Stimulated activated CD8-positive, alpha-beta memory T cell treated with anti-CD3 and anti-CD28 coated beads, Interleukin-12 subunit alpha, Interleukin-12 subunit beta, amount 100 ng/mL, for 24 hours (primary cell): ENCODE data around the gene ANG.
"Not testable (repeated sequence)": the region's sequence is repeated elsewhere in the genome, so short reads cannot be mapped to it uniquely, and the experiment has no call there.

Experiments used
- DNase-seq: peaks from one replicate; pipeline ENCODE4 v3.0.0-alpha.2; 2020; ENCODE audit errors: extremely low read depth

ANG gene

DNA sequence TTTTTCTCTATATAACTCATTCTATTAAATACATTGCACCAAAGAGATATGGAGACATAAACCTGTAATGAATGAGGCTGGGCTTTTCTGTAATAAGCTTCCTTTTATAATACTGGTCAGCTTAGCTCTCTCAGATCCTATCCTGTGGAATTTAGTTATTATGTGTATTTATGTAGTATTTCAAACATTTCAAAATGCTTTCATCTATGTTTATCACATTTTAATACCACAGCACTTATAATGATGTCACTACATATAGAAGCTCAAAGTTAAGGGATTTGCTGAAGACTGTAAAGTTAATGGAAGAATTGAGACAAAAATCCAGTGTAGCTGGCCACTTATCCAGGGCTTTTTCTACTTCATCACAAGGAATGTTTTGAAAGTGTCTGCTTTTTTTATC is 11.4 kb downstream of the ANG start:
- DNase-seq = no peak

GRCh38 chr14:20700965-20701364 is 12.4 kb downstream of the ANG start:
- not testable (repeated sequence) for DNase-seq

DNA sequence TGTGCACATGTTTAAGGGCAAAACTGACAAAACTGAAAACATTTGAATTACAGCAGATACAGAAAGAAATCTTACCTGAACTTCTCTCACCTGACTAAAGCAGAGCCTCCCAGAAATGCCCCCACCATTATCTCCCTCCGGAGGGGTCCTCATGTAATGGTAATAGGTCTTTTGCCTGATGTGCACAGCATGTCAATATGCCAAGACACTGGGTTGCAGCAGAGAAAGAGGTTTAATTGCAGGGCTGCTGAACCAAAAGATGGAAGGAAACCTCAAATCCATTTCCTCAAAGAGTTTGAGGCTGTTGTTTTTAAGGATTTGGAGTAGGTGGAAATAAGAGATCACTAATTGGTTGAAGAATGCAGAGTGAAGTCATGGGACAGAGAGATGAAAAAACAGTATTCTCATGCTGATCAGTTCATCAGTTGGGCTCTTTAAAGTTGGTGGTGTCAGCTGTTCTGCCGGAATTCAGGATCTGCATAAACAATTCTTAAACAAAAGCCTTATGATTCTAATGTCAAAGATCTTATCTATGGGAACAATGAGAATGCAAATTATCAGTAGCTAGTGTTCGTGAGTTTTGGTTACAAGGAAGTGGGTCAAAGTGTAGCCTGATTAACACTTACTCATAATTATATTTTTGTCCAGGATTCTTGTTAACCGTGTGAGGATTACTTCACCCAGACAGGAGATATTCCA is 18.2 kb downstream of the ANG start:
- DNase-seq = no peak

DNA sequence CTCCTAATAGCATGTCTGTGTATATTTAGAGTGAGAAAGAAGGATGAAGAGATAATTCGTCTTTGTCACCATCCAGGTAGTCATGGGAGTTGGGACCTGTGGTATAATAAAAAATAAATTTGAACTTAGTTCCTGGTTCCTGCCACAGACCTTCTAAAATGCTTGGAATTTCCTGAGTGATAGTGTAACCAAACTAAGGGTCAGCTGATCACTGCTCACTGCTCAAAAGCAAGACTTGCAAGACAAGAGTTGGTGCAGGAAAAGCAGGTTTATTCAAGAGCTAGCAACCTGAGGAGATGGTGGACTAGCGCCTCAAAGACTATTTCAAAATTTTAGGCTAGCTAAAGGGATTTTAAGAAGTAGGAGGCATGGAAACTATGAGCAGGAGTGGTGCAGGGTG is 19.1 kb downstream of the ANG start:
- DNase-seq = no peak

DNA sequence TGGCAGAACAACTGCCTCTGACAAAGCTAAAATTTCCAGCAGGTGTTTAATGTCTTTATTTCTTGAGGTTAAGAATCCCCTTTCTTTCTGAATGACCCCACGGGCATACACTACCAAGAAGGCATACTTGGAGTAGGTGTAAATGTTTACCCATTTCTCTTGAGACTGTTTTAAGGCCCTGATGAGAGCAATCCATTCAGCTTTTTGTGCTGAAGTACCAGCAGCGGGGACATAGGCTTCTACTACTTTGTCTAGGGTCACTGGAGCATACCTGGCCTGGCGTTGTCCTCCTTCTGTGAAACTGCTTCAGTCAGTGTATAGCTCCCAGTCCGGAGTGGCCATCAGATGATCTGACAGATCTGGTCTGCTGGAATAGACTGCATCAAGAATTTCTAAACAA is 22.7 kb downstream of the ANG start:
- no peak for DNase-seq

- no peak for DNase-seq
Observed at GRCh38 chr14:20711685-20712084, 23.1 kb downstream of the ANG start.

- DNase-seq = no peak
Observed at GRCh38 chr14:20712904-20713303, 24.3 kb downstream of the ANG start.

DNA sequence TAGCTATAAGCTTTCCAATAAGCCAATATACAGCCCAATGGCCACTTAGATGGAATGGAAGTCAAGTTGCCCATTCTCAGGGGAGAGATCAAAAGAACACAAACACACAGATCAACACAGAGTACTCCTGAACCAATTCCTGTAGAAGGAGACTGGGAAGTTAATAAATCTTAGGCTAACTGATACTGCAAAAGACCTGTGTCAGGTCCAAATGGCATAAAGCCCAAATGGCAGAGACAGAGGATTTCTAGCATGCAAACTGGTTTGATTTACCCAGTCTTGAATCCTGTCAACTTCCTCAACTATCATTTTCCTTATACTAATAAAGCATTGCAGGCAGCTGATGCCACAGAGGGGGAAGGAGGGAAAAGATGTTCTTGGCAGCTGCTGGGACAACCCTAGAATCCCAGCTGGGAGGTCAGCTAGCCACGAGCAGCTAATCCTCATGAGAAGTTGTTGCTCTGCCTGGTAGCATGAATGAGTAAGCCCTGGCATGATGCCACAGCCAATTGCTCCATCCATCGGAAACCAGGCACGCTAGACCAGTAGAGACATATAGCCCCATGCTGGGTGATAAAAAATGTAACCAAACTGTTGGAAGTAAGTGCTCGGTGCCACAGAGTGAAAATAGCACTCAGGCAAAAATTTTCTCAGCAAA is 26.2 kb downstream of the ANG start:
- DNase-seq = no peak

GRCh38 chr14:20719777-20720176 is 31.2 kb downstream of the ANG start:
- DNase-seq = no peak

- no peak for DNase-seq
Observed at GRCh38 chr14:20720741-20721140, 32.2 kb downstream of the ANG start.

DNA sequence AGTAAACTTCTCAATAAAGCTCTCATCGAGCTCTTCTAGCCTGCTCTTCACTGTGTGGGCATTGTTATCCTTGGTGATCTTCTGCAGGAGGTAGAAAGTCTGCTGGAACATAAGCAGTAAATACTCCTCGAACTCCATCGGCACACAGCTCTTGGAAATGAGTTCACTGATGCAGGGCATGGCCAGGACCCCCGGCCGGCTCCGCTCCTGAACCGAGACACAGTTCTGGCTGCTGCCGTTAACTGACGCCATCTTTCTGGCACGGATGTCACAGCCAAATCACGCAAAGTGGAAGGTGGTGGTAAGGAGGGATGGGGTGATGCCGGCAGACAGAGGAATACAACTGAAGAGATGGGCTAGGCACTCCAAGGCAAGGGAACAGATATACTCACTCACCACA is 33.5 kb downstream of the ANG start:
- no peak for DNase-seq

DNA sequence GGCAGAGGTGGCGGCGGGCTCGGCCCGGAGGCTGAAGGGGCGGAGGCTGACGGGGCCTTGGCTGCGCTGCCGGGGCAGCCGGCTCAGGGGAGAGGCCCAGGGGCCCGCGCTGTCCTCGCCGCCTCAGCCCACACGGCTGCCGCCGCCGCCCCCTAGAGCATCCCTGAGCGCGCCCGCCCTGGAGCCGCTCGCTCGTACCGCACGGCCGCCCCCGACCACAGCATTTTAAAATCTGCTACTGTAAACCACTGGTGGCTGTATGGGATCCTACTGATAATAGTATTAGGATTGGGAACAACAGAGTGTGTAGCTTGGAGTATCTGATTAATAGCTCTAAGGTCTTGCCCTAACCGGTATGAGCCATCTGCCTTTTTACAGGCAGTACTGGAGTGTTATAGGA is 34.9 kb downstream of the ANG start:
- no peak for DNase-seq

- DNase-seq = not testable (repeated sequence)
Observed at GRCh38 chr14:20726121-20726520, 37.6 kb downstream of the ANG start.

DNA sequence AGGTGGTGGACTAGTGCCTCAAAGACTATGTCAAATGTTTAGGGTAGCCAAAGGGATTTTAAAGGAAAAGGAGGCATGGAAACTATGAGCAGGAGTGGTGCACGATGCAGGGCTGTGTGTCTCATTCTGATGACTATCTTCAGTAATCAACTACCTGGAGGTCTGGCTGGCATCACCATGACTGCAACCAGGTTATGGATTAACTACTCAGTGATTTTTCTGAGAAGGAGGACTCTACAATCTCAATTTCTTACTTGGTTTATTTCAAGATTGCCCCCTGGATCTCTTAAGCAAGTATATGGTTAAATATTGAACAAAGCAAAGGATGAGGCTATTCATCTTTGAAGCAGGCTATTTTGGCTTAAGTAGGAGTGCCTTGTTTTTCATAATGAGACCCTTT is 38.0 kb downstream of the ANG start:
- DNase-seq = no peak

DNA sequence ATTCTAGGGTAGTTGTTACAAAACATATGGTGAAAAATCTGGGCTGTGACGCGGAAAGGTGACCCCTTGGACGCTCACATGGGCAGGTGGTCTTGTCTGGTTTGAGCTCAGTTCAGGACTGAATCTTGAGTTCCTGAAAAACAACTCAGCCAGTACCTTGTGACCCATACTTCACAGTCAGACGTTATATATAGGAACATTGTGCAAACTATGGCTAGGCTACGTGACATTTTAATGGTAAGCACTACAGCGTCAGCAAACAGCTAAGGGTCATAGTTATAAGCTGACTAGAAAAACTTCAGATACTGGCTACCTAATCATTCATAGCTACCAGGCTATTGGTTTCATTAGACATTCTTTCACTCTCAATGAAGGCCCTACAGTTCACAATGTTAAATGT is 42.3 kb downstream of the ANG start:
- no peak for DNase-seq

DNA sequence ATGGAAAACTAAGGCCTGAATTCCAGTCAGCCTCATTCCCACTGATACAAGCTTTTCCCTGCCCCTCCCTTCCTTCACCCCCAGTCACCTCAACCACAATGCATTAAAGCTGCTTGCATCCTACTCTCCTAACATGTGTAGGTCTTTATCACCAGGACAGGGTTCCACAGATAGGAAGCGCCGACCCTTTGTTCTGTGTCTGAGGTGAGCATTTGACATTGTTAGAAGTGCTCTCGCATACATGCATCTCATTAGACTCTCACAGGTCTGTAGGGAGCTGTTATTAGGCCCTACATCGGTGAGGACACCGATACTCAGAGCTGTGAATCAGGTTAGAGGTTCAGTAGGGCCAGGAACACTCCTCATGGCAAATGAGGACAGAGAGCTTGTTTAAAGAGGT is 43.9 kb downstream of the ANG start:
- no peak for DNase-seq

DNA sequence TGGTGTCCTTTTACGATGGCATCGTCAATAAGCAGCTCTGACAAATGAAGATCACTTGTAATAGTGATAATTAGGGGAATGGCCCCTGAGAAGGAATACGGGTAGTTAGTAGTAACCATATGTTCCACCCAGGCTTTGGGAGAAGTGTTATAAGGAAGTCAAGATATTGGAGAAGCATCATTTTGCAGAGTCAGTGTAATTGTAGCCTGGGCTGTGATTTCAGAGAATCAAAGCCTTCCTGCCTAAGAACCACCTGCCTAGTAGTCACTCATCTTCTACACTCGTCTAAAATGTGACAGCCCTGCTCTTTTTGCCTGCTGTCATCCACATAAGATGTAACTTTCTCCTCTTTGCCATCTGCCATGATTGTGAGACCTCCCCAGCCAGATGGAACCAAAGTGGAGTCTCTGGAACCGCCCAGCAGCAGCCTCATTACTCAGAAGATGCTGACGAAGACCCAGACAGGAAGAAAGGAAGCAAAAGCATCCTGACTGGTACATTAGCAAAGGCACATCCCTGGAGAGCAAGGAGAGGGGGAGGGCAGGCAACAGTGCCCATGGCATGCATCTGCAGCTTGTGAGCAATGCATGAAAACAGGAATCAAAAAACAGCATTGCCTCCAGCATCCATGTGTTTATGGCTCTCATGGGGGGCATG is 44.5 kb downstream of the ANG start:
- no peak for DNase-seq

DNA sequence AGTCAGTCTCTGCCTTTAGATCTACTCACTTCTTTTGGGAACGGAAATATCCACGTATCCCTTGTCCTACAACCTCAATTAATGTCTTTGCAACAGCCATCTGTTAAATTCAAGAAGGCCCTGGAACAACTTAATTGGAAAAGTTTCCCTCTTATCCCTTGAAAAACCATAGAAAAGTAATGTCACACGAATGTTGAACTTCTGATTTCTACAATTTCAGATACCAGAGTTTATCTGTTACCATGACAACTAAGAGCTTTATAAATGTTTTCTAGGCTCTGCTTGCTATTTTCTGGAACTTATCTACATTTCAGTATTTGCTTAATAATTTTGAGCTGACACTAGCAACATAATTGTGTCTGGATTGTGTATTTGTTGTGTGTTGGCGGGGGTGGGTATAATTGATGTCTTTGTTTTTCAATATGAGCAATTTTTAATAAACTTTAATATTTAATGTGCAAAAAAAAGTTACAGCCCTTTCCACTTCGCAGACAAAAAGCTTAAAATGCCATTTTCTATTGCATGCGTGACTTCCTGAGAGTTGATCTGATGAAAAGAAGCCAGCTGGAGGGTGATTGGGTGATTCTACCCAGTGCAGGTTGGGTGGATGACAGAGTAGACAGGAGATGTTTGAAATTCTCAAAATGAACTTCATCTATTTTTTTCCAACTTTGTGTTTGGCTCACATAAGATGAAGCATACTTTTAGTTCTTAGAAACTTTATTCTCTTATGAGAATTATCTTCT is 45.3 kb downstream of the ANG start:
- DNase-seq = no peak

- DNase-seq = no peak
Observed at GRCh38 chr14:20734430-20734806, 45.9 kb downstream of the ANG start.

GRCh38 chr14:20738292-20738691 is 49.7 kb downstream of the ANG start:
- DNase-seq = not testable (repeated sequence)

GRCh38 chr14:20742132-20742531 is 53.6 kb downstream of the ANG start:
- DNase-seq = no peak

- DNase-seq = no peak
Observed at GRCh38 chr14:20743556-20743955, 55.0 kb downstream of the ANG start.
